ENCODE data around the gene AGER. TPM values are rescaled to one million over a fixed set of nuclear protein-coding genes. Genes with fewer than 3 reads are reported as not detected.

Gene AGER
- total RNA-seq, 1 experiment from 2014 or later: 0.41 TPM

- DNase-seq (ENCODE audit: low spot score): no peak
These were observed 15.1 kb downstream of the AGER start for GRCh38 chr6:32168807-32169591.

- DNase-seq (ENCODE audit: low spot score): no peak
These were observed 15.7 kb downstream of the AGER start for GRCh38 chr6:32168350-32168749.

- no peak for DNase-seq (ENCODE audit: low spot score)
These were observed 16.2 kb downstream of the AGER start for GRCh38 chr6:32167761-32168262.

GRCh38 chr6:32167154-32167760 is 16.8 kb downstream of the AGER start:
- no peak for DNase-seq (ENCODE audit: low spot score)

- DNase-seq (ENCODE audit: low spot score): no peak
These were observed 17.5 kb downstream of the AGER start for GRCh38 chr6:32166411-32167061.

GRCh38 chr6:32164295-32164694 is 19.8 kb downstream of the AGER start, which contains the start of gene EGFL8:
EGFL8 (plus strand) TSS chr6:32164595; CDS start chr6:32166166, 1,571 bp downstream.
- DNase-seq (ENCODE audit: low spot score): no peak

GRCh38 chr6:32163559-32164258 is 20.3 kb downstream of the AGER start:
- DNase-seq (ENCODE audit: low spot score): no peak

GRCh38 chr6:32158052-32158451 is 26.0 kb downstream of the AGER start:
- DNase-seq (ENCODE audit: low spot score): no peak

GRCh38 chr6:32156891-32157290 is 27.2 kb downstream of the AGER start:
- DNase-seq (ENCODE audit: low spot score): no peak

GRCh38 chr6:32154514-32155161 is 29.4 kb downstream of the AGER start:
- peak; percentile 76 for DNase-seq (ENCODE audit: low spot score)

GRCh38 chr6:32153564-32154513 is 30.2 kb downstream of the AGER start, which contains the start of gene PPT2:
PPT2 (plus strand) TSS chr6:32154141; CDS start chr6:32154595, 454 bp downstream.
- DNase-seq (ENCODE audit: low spot score): peak; percentile 90

- peak; percentile 32 for DNase-seq (ENCODE audit: low spot score)
These were observed 31.1 kb downstream of the AGER start for GRCh38 chr6:32152769-32153563.

GRCh38 chr6:32151863-32152768 is 31.9 kb downstream of the AGER start, which contains the start of gene PRRT1:
PRRT1 (minus strand) TSS chr6:32151939; CDS start chr6:32151827, 112 bp downstream.
- no peak for DNase-seq (ENCODE audit: low spot score)

GRCh38 chr6:32151181-32151862 is 32.7 kb downstream of the AGER start:
- no peak for DNase-seq (ENCODE audit: low spot score)

GRCh38 chr6:32149932-32150870 is 33.9 kb downstream of the AGER start:
- DNase-seq (ENCODE audit: low spot score): no peak

GRCh38 chr6:32149092-32149755 is 34.8 kb downstream of the AGER start:
- no peak for DNase-seq (ENCODE audit: low spot score)

Measured in H4 (cell line).